HepG2 (cell line): ENCODE measurements around the gene SMIM38. TPM values are rescaled to one million over a fixed set of nuclear protein-coding genes. Genes with fewer than 3 reads are reported as not detected.

Experiments
- ATAC-seq: fragments of 200-7000 bp; cut with Tn5 transposase; 3 replicates; pipeline ENCODE4 v1.9.1; 2020; ENCODE audit warnings: mild to moderate bottlenecking, moderate library complexity
- BruUV-seq: library from RNA; stranded (reverse); fragments of 400-500 nt; replicated peaks from 2 replicates; lab custom pipeline; 2021; lab: Mats Ljungman, UMichigan
- CTCF ChIA-PET: fragments of 300-600 bp; formaldehyde crosslinking; extraction: SDS; loops from one replicate; lab custom pipeline; 2021; ENCODE audit warnings: low total read pairs, inconsistent platforms, low intra/inter-chr PET ratio; lab: Yijun Ruan, JAX
- POLR2A ChIA-PET: fragments of 350-600 bp; sonication (Branson Sonifier 250); formaldehyde crosslinking; loops from one replicate; lab custom pipeline; 2020; ENCODE audit warnings: antibody characterized with exemption, inconsistent platforms; lab: Yijun Ruan, JAX
- DNase-seq: peaks from one replicate; pipeline ENCODE4 v3.0.0-alpha.2; 2015; ENCODE audit warnings: low spot score
- FAIRE-seq: peaks from 3 replicates; lab custom pipeline; 2011; peaks lifted over from hg19 to GRCh38; lab: Jason Lieb, UNC
- H2AFZ ChIP-seq: one replicate; pipeline ENCODE4 v1.6.1; 2011; ENCODE audit warnings: low read length, inconsistent platforms
- H3K27ac ChIP-seq: fragments of 300-600 bp; 3 replicates; pipeline ENCODE4 v1.8.0; 2011; ENCODE audit warnings: mixed run types, mild to moderate bottlenecking, mixed read lengths, low read length, inconsistent platforms; ENCODE audit not compliant: insufficient read depth; ENCODE audit errors: extremely low read length
- H3K27me3 ChIP-seq, 2 experiments: fragments of 200-600 bp in 1 of 2; 2 replicates in 1 of 2; 3 replicates in 1 of 2; pipeline versions ENCODE4 v1.6.0 to v1.8.0; 2011; ENCODE audit warnings: low read length in 2 of 2, mild to moderate bottlenecking in 2 of 2, moderate library complexity in 2 of 2, inconsistent platforms in 1 of 2; ENCODE audit not compliant: insufficient read depth in 2 of 2, control insufficient read depth in 1 of 2
- H3K36me3 ChIP-seq, 2 experiments: fragments of 200-600 bp in 1 of 2; replicated peaks in 1 of 2; 2 replicates in 1 of 2; 3 replicates in 1 of 2; pipeline versions ENCODE4 v1.5.1 to v1.8.0; 2011; ENCODE audit warnings: low read length in 2 of 2, inconsistent platforms in 1 of 2; ENCODE audit not compliant: insufficient read depth in 2 of 2, control insufficient read depth in 1 of 2
- H3K4me1 ChIP-seq: 2 replicates; pipeline ENCODE4 v1.5.1; 2012; ENCODE audit warnings: low read length, inconsistent platforms; ENCODE audit not compliant: insufficient read depth
- H3K4me2 ChIP-seq: 2 replicates; pipeline ENCODE4 v1.6.0; 2011; ENCODE audit warnings: low read depth, low read length, inconsistent platforms
- H3K4me3 ChIP-seq, 3 experiments: fragments of 200-600 bp in 1 of 3; sonication (generic), shearing (Covaris generic) in 1 of 3; replicated peaks in 1 of 3; 2 replicates each; pipeline ENCODE4 v1.5.1; 2011 to 2016; ENCODE audit warnings: low read length in 3 of 3, inconsistent platforms in 2 of 3, low read depth in 2 of 3, mild to moderate bottlenecking in 2 of 3, control low read depth in 1 of 3, mixed read lengths in 1 of 3; ENCODE audit not compliant: insufficient read depth in 1 of 3
- H3K79me2 ChIP-seq: one replicate; pipeline ENCODE4 v1.6.1; 2011; ENCODE audit warnings: low read length, inconsistent platforms; ENCODE audit not compliant: insufficient read depth
- H3K9ac ChIP-seq: 2 replicates; pipeline ENCODE4 v1.6.0; 2011; ENCODE audit warnings: mild to moderate bottlenecking, low read depth, low read length, inconsistent platforms; ENCODE audit not compliant: insufficient read depth
- H3K9me3 ChIP-seq: 2 replicates; pipeline ENCODE4 v1.5.1; 2012; ENCODE audit warnings: mild to moderate bottlenecking, low read length
- H4K20me1 ChIP-seq: 2 replicates; pipeline ENCODE4 v1.6.0; 2011; ENCODE audit warnings: inconsistent platforms, mild to moderate bottlenecking, low read length, moderate library complexity; ENCODE audit not compliant: insufficient read depth
- DR1 ChIP-seq: sonication (generic); formaldehyde crosslinking; IDR thresholded peaks from 2 replicates; pipeline ENCODE4 v1.8.0; 2021; ENCODE audit warnings: mild to moderate bottlenecking, missing genetic modification reagents, inconsistent platforms
- EP300 ChIP-seq, 3 experiments: sonication (generic) in 1 of 3; formaldehyde crosslinking in 1 of 3; IDR thresholded peaks; 2 replicates each; pipeline versions ENCODE4 v1.5.1 to v1.6.1; 2011 to 2020; ENCODE audit warnings: low read depth in 2 of 3, low read length in 2 of 3, borderline replicate concordance in 1 of 3, improper control_type of control experiment in 1 of 3, mild to moderate bottlenecking in 1 of 3, missing genetic modification reagents in 1 of 3, moderate library complexity in 1 of 3
- GATAD2A ChIP-seq: IDR thresholded peaks from 2 replicates; pipeline ENCODE4 v1.6.1; 2016
- LCORL ChIP-seq, 2 experiments: fragments of 450-650 bp in 1 of 2; sonication (generic) in 1 of 2; formaldehyde crosslinking in 1 of 2; IDR thresholded peaks; 2 replicates each; pipeline versions ENCODE4 v1.5.0 to v1.6.1; 2017 to 2020; ENCODE audit warnings: antibody characterized with exemption in 1 of 2, missing genetic modification reagents in 1 of 2
- MAFF ChIP-seq: IDR thresholded peaks from 2 replicates; pipeline ENCODE4 v1.6.1; 2011; ENCODE audit warnings: low read depth, low read length, improper control_type of control experiment
- MYC ChIP-seq: sonication (generic); formaldehyde crosslinking; IDR thresholded peaks from 2 replicates; pipeline ENCODE4 v1.9.0; 2021; ENCODE audit warnings: missing genetic modification reagents, borderline replicate concordance
- NR2F6 ChIP-seq, 2 experiments: IDR thresholded peaks; 2 replicates each; pipeline ENCODE4 v1.6.1; 2016; ENCODE audit warnings: antibody characterized with exemption in 1 of 2, mild to moderate bottlenecking in 1 of 2
- RAD21 ChIP-seq: fragments of 450-650 bp; formaldehyde crosslinking; IDR thresholded peaks from 2 replicates; pipeline ENCODE4 v1.5.0; 2020; ENCODE audit warnings: mild to moderate bottlenecking
- RNF219 ChIP-seq: sonication (generic); formaldehyde crosslinking; IDR thresholded peaks from 2 replicates; pipeline ENCODE4 v1.5.0; 2020; ENCODE audit warnings: mild to moderate bottlenecking, missing genetic modification reagents
- ZBTB1 ChIP-seq: sonication (generic); formaldehyde crosslinking; IDR thresholded peaks from 2 replicates; pipeline ENCODE4 v1.4.0; 2020; ENCODE audit warnings: missing genetic modification reagents, borderline replicate concordance
- ZBTB21 ChIP-seq: sonication (generic); formaldehyde crosslinking; IDR thresholded peaks from 2 replicates; pipeline ENCODE4 v1.4.0; 2020; ENCODE audit warnings: missing genetic modification reagents
- ZBTB7A ChIP-seq: sonication (generic); formaldehyde crosslinking; IDR thresholded peaks from 2 replicates; pipeline ENCODE4 v1.8.0; 2022; ENCODE audit warnings: mild to moderate bottlenecking, missing genetic modification reagents
- ZNF281 ChIP-seq: sonication (generic); formaldehyde crosslinking; IDR thresholded peaks from 2 replicates; pipeline ENCODE4 v1.4.0; 2020; ENCODE audit warnings: missing genetic modification reagents, borderline replicate concordance
- WGBS: methylation state at CpG from one replicate; pipeline ENCODE4 v1.1.6; 2017; ENCODE audit warnings: low lambda C conversion rate; 5-methylcytosine and 5-hydroxymethylcytosine counted together
- in situ Hi-C: cut with HindIII; loops from 2 replicates; pipeline ENCODE4 v1.10.0; 2017; ENCODE audit warnings: low pct_unique_long_range_greater_than_20kb; ENCODE audit not compliant: extremely low pct_ligation_motif_present
- intact Hi-C: fragments of 100-400 bp; cut with micrococcal nuclease; formaldehyde crosslinking; loops from one replicate; pipeline ENCODE4 v1.10.0; 2022; ENCODE audit not compliant: unreplicated experiment
- polyA plus RNA-seq, 8 experiments: library from polyadenylated mRNA; depleted of rRNA in 3 of 8; stranded (reverse) in 7 of 8; unstranded in 1 of 8; fragments of >200 nt; fragmentation: Illumina TruSeq in 4 of 8; extraction: Trizol in 4 of 8; gene quantifications; 2 replicates each; pipeline versions ENCODE4 v1.2.1 to v1.2.3, GENCODE V29; 2011 to 2016; ENCODE audit warnings: low read depth in 4 of 8, missing spikeins in 1 of 8, mixed read lengths in 1 of 8; ENCODE audit not compliant: insufficient read depth in 1 of 8
- total RNA-seq, 5 experiments: library from RNA; depleted of rRNA; stranded (reverse); fragments of >200 nt; fragmentation: Illumina TruSeq; extraction: Trizol; gene quantifications; 2 replicates each; pipeline ENCODE4 v1.2.3, GENCODE V29; 2016; ENCODE audit warnings: low read depth in 1 of 5
- TF ChIP-seq, protein P1 (sequence below): sonication (generic); formaldehyde crosslinking; IDR thresholded peaks from 2 replicates; pipeline ENCODE4 v1.4.0; 2020; ENCODE audit warnings: missing genetic modification reagents, mild to moderate bottlenecking, borderline replicate concordance

SMIM38 gene
- total and polyA plus RNA-seq, 2 of the 13 experiments (the other 11 are each of a cell fraction or from before 2014, with no cell fraction given): 0.30 to 0.40 TPM

GRCh38 chr11:69204246-69204940 is 48.7 kb downstream of the SMIM38 start:
- ATAC-seq (peak; percentile 79), FAIRE-seq (no peak), DNase-seq (peak; percentile 29)
- ChIA-PET POLR2A (no interaction called here), CTCF (no interaction called here)
- H2AFZ ChIP-seq: no peak overlapping the region
- H3K27me3 ChIP-seq: peaks cover 5 to 33% of the 10 kb centered on the region in 2 experiments; a peak in 4 of 5 replicates
- in situ Hi-C loops (no loop called here), intact Hi-C loops (no loop called here)
- H3K79me2 ChIP-seq: no peaks in the 10 kb centered on the region
- peak overlapping the region; percentile 13 for H3K4me2 ChIP-seq
- H3K9ac ChIP-seq: no peak overlapping the region
- no TSS peak for BruUV-seq
- H4K20me1 ChIP-seq: no peaks in the 10 kb centered on the region
- no peak overlapping the region for H3K27ac ChIP-seq
- H3K4me3 ChIP-seq: no peak overlapping the region; a peak in 1 of 6 replicates
- H3K36me3 ChIP-seq: no peaks in the 10 kb centered on the region
- H3K4me1 ChIP-seq: peaks cover 15% of the 10 kb centered on the region
- H3K9me3 ChIP-seq: no peaks in the 10 kb centered on the region
- 78% methylated on average over 9 of the region's 19 CpGs for WGBS
- TF ChIP-seq MYC (CRISPR knock-in tag) (no peak), DR1 (CRISPR knock-in tag) (no peak), ZBTB1 (CRISPR knock-in tag) (no peak), ZBTB7A (CRISPR knock-in tag) (no peak), NR2F6 (IDR thresholded peaks at IDR 0.05) (no peak), NR2F6 (CRISPR knock-in tag; IDR thresholded peaks at IDR 0.05) (0 out of 2 replicates have a peak, but pooled peaks have one; percentile 16), LCORL (IDR thresholded peaks at IDR 0.05) (no peak), LCORL (CRISPR knock-in tag; IDR thresholded peaks at IDR 0.05) (0 out of 2 replicates have a peak, but pooled peaks have one; percentile 30), ZBTB21 (CRISPR knock-in tag) (no peak), GATAD2A (CRISPR knock-in tag) (0 out of 2 replicates have a peak, but pooled peaks have one; percentile 14), EP300 (IDR thresholded peaks at IDR 0.05; ENCODE audit: low read depth in 2 of 2, low read length in 2 of 2) (0 out of 4 replicates have a peak, but pooled peaks of 1 of the 2 experiments have one; percentile 16), EP300 (CRISPR knock-in tag; IDR thresholded peaks at IDR 0.05; ENCODE audit: borderline replicate concordance) (no peak), ZNF281 (CRISPR knock-in tag) (0 out of 2 replicates have a peak, but pooled peaks have one; percentile 23), MAFF (no peak), RAD21 (CRISPR knock-in tag) (no peak), RNF219 (no peak)
- TF ChIP-seq, protein P1, sequence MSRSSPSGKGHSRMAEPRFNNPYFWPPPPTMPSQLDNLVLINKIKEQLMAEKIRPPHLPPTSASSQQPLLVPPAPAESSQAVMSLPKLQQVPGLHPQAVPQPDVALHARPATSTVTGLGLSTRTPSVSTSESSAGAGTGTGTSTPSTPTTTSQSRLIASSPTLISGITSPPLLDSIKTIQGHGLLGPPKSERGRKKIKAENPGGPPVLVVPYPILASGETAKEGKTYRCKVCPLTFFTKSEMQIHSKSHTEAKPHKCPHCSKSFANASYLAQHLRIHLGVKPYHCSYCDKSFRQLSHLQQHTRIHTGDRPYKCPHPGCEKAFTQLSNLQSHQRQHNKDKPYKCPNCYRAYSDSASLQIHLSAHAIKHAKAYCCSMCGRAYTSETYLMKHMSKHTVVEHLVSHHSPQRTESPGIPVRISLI: no peak
